ENCODE measurements around the gene OR52E2.

OR52E2 gene

DNA sequence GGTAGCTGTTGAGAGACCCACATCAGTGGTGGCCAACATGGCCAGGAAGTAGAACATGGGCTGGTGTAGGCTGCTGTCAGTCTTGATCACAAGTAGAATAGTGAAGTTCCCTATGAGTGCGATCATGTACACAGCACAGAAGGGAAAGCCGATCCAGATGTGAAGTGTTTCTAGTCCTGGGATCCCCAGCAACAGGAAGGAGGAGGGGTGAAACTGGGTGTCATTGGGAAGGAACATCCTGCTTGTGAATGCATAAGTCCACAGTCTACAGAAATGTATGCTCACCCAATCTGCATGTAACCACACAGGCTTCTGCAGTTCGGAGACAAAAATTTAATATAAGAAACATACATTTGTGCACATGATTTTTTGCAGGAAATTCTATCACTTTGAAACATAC, at the start of gene OR52E2:
OR52E2 (minus strand) TSS at position 237 of the 400 bp plus-strand sequence; CDS start at position 237, 0 bp downstream.
- Histone ChIP-seq H3K9me3 (ENCODE audit: control insufficient read depth, low read length) (no peaks in the 10 kb centered on the region), H3K4me3 (ENCODE audit: low read length) (no peak within 1 kb of the TSS), H3K4me1 (ENCODE audit: control insufficient read depth, insufficient read depth, low read length) (no peaks in the 10 kb centered on the region), H3K9ac (ENCODE audit: low read length) (no peak within 1 kb of the TSS), H3K27me3 (ENCODE audit: control insufficient read depth, insufficient read depth, low read length) (no peaks in the 10 kb centered on the region), H3K36me3 (ENCODE audit: control insufficient read depth, insufficient read depth, low read length) (no peaks in the 10 kb centered on the region)

GRCh38 chr11:5107285-5107684, 47.9 kb upstream of the OR52E2 start:
- H3K36me3 ChIP-seq (ENCODE audit: control insufficient read depth, insufficient read depth, low read length), result no peaks in the 10 kb centered on the region
- H3K9me3 ChIP-seq (ENCODE audit: control insufficient read depth, low read length), result no peaks in the 10 kb centered on the region
- H3K27me3 ChIP-seq (ENCODE audit: control insufficient read depth, insufficient read depth, low read length), result no peaks in the 10 kb centered on the region
- no peaks in the 10 kb centered on the region for H3K4me1 ChIP-seq (ENCODE audit: control insufficient read depth, insufficient read depth, low read length)
- no peak overlapping the region for H3K9ac ChIP-seq (ENCODE audit: low read length)
- no peak overlapping the region for H3K4me3 ChIP-seq (ENCODE audit: low read length)

- Histone ChIP-seq H3K4me3 (ENCODE audit: low read length) (no peak overlapping the region), H3K36me3 (ENCODE audit: control insufficient read depth, insufficient read depth, low read length) (no peaks in the 10 kb centered on the region), H3K9me3 (ENCODE audit: control insufficient read depth, low read length) (no peaks in the 10 kb centered on the region), H3K4me1 (ENCODE audit: control insufficient read depth, insufficient read depth, low read length) (no peaks in the 10 kb centered on the region), H3K27me3 (ENCODE audit: control insufficient read depth, insufficient read depth, low read length) (no peaks in the 10 kb centered on the region), H3K9ac (ENCODE audit: low read length) (no peak overlapping the region)
These were observed 43.6 kb upstream of the OR52E2 start for GRCh38 chr11:5103066-5103465.

DNA sequence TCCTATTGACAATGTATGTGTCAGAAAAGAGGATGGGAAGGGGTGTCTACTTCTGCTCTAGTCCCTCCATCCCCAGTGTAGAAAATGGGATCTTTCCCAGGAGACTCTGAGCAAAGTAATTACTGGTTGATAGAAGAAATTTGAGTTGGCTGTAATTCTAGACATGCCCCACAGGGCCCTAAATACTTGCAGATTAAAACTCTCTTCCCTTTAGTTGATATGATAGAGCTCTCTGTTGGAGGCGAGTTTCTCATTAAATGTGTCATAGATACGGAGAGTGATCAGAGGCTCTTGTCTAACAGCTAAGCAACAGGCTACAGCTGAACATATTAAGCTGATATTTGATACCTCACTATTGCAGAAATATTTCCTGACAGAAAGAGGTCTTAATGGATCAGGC, 42.8 kb upstream of the OR52E2 start:
- Histone ChIP-seq H3K4me3 (ENCODE audit: low read length) (no peak overlapping the region), H3K4me1 (ENCODE audit: control insufficient read depth, insufficient read depth, low read length) (no peaks in the 10 kb centered on the region), H3K9ac (ENCODE audit: low read length) (no peak overlapping the region), H3K27me3 (ENCODE audit: control insufficient read depth, insufficient read depth, low read length) (no peaks in the 10 kb centered on the region), H3K9me3 (ENCODE audit: control insufficient read depth, low read length) (no peaks in the 10 kb centered on the region), H3K36me3 (ENCODE audit: control insufficient read depth, insufficient read depth, low read length) (no peaks in the 10 kb centered on the region)

GRCh38 chr11:5096011-5096410, 36.6 kb upstream of the OR52E2 start:
- no peaks in the 10 kb centered on the region for H3K27me3 ChIP-seq (ENCODE audit: control insufficient read depth, insufficient read depth, low read length)
- no peaks in the 10 kb centered on the region for H3K9me3 ChIP-seq (ENCODE audit: control insufficient read depth, low read length)
- H3K9ac ChIP-seq (ENCODE audit: low read length), result no peak overlapping the region
- no peak overlapping the region for H3K4me3 ChIP-seq (ENCODE audit: low read length)
- H3K4me1 ChIP-seq (ENCODE audit: control insufficient read depth, insufficient read depth, low read length), result no peaks in the 10 kb centered on the region
- H3K36me3 ChIP-seq (ENCODE audit: control insufficient read depth, insufficient read depth, low read length), result no peaks in the 10 kb centered on the region

GRCh38 chr11:5092821-5093585, 33.6 kb upstream of the OR52E2 start:
- Histone ChIP-seq H3K36me3 (ENCODE audit: control insufficient read depth, insufficient read depth, low read length) (no peaks in the 10 kb centered on the region), H3K4me3 (ENCODE audit: low read length) (no peak overlapping the region), H3K9me3 (ENCODE audit: control insufficient read depth, low read length) (no peaks in the 10 kb centered on the region), H3K9ac (ENCODE audit: low read length) (no peak overlapping the region), H3K4me1 (ENCODE audit: control insufficient read depth, insufficient read depth, low read length) (no peaks in the 10 kb centered on the region), H3K27me3 (ENCODE audit: control insufficient read depth, insufficient read depth, low read length) (no peaks in the 10 kb centered on the region)

DNA sequence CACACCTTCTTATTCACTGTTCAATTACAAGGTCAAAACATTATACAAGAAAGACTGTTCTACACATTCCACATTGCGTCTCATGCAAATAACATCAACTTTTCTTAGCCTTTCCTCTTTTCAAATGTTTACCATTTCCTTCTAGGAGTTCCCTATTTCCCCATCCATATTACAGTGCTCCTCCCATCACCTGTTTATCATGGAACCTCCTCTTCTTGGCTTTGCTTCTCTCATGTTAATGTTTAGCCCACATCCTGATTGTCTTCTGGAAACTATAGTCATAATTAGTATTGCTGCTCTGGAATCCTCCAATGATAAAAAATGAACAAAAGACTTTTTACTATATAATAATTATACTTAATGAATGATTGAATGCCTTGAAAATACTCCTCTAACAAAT, 31.2 kb upstream of the OR52E2 start:
- H3K36me3 ChIP-seq (ENCODE audit: control insufficient read depth, insufficient read depth, low read length), result no peaks in the 10 kb centered on the region
- no peaks in the 10 kb centered on the region for H3K27me3 ChIP-seq (ENCODE audit: control insufficient read depth, insufficient read depth, low read length)
- no peak overlapping the region for H3K4me3 ChIP-seq (ENCODE audit: low read length)
- no peaks in the 10 kb centered on the region for H3K4me1 ChIP-seq (ENCODE audit: control insufficient read depth, insufficient read depth, low read length)
- H3K9me3 ChIP-seq (ENCODE audit: control insufficient read depth, low read length), result no peaks in the 10 kb centered on the region
- H3K9ac ChIP-seq (ENCODE audit: low read length), result no peak overlapping the region

DNA sequence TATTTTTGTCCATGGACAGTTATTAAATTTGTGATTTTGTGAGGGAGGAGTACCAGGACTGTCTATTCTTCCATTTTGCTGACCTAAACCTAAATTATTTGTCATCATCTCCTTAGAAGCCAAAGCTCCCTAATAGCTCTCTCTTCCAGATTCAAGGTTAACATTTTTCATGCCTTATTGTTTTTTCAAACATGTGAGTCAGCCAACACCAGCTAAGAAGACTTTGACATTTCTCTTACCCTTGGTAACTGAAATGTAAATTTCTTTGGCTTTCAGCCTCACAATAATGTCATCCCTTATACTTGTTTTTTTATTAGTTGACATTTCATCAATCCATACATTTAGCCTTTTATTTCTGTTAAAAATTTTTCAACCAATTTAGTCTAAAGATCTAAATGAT, 29.1 kb upstream of the OR52E2 start:
- Histone ChIP-seq H3K4me3 (ENCODE audit: low read length) (no peak overlapping the region), H3K9me3 (ENCODE audit: control insufficient read depth, low read length) (no peaks in the 10 kb centered on the region), H3K9ac (ENCODE audit: low read length) (no peak overlapping the region), H3K4me1 (ENCODE audit: control insufficient read depth, insufficient read depth, low read length) (no peaks in the 10 kb centered on the region), H3K36me3 (ENCODE audit: control insufficient read depth, insufficient read depth, low read length) (no peaks in the 10 kb centered on the region), H3K27me3 (ENCODE audit: control insufficient read depth, insufficient read depth, low read length) (no peaks in the 10 kb centered on the region)

DNA sequence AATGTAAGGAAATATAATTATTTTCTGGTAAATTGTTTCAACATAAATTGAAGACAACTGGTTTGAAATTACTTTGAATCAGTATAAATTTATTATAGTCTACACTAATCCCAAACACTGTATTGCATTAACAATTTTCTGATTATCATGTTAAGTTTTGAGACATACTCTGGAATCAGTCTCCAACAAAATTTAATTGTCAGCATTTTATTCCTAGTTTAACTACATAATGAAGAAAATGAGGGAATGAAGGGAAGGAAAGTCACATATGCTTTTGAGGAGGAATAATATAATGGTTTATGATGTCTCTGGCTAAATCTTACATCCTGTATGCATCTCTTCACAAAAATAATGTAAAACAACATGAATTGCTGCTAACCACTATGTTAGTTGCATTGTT, 24.2 kb upstream of the OR52E2 start:
- no peaks in the 10 kb centered on the region for H3K36me3 ChIP-seq (ENCODE audit: control insufficient read depth, insufficient read depth, low read length)
- no peaks in the 10 kb centered on the region for H3K9me3 ChIP-seq (ENCODE audit: control insufficient read depth, low read length)
- no peak overlapping the region for H3K9ac ChIP-seq (ENCODE audit: low read length)
- H3K4me1 ChIP-seq (ENCODE audit: control insufficient read depth, insufficient read depth, low read length), result no peaks in the 10 kb centered on the region
- H3K4me3 ChIP-seq (ENCODE audit: low read length), result no peak overlapping the region
- H3K27me3 ChIP-seq (ENCODE audit: control insufficient read depth, insufficient read depth, low read length), result no peaks in the 10 kb centered on the region

- Histone ChIP-seq H3K9ac (ENCODE audit: low read length) (no peak overlapping the region), H3K27me3 (ENCODE audit: control insufficient read depth, insufficient read depth, low read length) (no peaks in the 10 kb centered on the region)
These were observed 22.0 kb upstream of the OR52E2 start for GRCh38 chr11:5081405-5081804.

GRCh38 chr11:5071799-5072198, 12.4 kb upstream of the OR52E2 start:
- Histone ChIP-seq H3K9me3 (ENCODE audit: control insufficient read depth, low read length) (no peaks in the 10 kb centered on the region), H3K27me3 (ENCODE audit: control insufficient read depth, insufficient read depth, low read length) (no peaks in the 10 kb centered on the region), H3K36me3 (ENCODE audit: control insufficient read depth, insufficient read depth, low read length) (no peaks in the 10 kb centered on the region), H3K4me1 (ENCODE audit: control insufficient read depth, insufficient read depth, low read length) (no peaks in the 10 kb centered on the region), H3K4me3 (ENCODE audit: low read length) (no peak overlapping the region), H3K9ac (ENCODE audit: low read length) (no peak overlapping the region)

More at GRCh38 chr11:5081405-5081804, 22.0 kb upstream of the OR52E2 start:
- H3K4me1 ChIP-seq (ENCODE audit: control insufficient read depth, insufficient read depth, low read length), result no peaks in the 10 kb centered on the region
- H3K4me3 ChIP-seq (ENCODE audit: low read length), result no peak overlapping the region
- H3K36me3 ChIP-seq (ENCODE audit: control insufficient read depth, insufficient read depth, low read length), result no peaks in the 10 kb centered on the region
- H3K9me3 ChIP-seq (ENCODE audit: control insufficient read depth, low read length), result no peaks in the 10 kb centered on the region

GRCh38 chr11:5069272-5069671, 9.8 kb upstream of the OR52E2 start, which contains the start of gene OR52E1:
OR52E1 (plus strand) TSS chr11:5069572.
- no peak within 1 kb of the TSS for H3K9ac ChIP-seq (ENCODE audit: low read length)
- no peak within 1 kb of the TSS for H3K4me3 ChIP-seq (ENCODE audit: low read length)
- no peaks in the 10 kb centered on the region for H3K4me1 ChIP-seq (ENCODE audit: control insufficient read depth, insufficient read depth, low read length)
- no peaks in the 10 kb centered on the region for H3K36me3 ChIP-seq (ENCODE audit: control insufficient read depth, insufficient read depth, low read length)
- H3K27me3 ChIP-seq (ENCODE audit: control insufficient read depth, insufficient read depth, low read length), result no peaks in the 10 kb centered on the region
- H3K9me3 ChIP-seq (ENCODE audit: control insufficient read depth, low read length), result no peaks in the 10 kb centered on the region

GRCh38 chr11:5065027-5065426, 5.6 kb upstream of the OR52E2 start:
- H3K36me3 ChIP-seq (ENCODE audit: control insufficient read depth, insufficient read depth, low read length), result no peaks in the 10 kb centered on the region
- no peaks in the 10 kb centered on the region for H3K27me3 ChIP-seq (ENCODE audit: control insufficient read depth, insufficient read depth, low read length)
- no peaks in the 10 kb centered on the region for H3K4me1 ChIP-seq (ENCODE audit: control insufficient read depth, insufficient read depth, low read length)
- no peak overlapping the region for H3K4me3 ChIP-seq (ENCODE audit: low read length)
- H3K9me3 ChIP-seq (ENCODE audit: control insufficient read depth, low read length), result no peaks in the 10 kb centered on the region
- H3K9ac ChIP-seq (ENCODE audit: low read length), result no peak overlapping the region

Measured in mucosa of stomach (tissue), 1 donor.